Measurements from ENCODE around the gene BRIX1.
A peak's percentile ranks its signal among the peaks of the same experiment; 100 is the strongest.
"Not testable (repeated sequence)": the region's sequence is repeated elsewhere in the genome, so short reads cannot be mapped to it uniquely, and the experiment has no call there.

BRIX1 gene

DNA sequence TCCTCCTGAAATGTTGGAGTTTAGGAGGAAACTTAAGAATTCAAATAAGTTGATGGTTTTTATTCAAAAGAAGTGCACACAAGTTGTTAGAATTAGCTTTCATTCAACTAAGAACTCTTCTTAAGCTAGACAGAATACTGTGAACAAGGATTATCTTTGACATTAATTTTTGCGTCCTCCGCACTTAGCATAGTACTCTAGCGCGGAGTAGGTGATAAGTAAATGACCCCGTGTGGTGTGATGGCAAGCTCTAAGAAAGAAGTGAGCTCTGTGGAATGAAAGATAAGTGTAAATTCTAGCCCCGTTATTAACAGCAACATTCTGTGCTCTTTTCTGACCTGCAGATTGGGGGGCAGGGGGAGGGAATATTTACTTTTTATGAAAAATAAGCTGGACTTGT is 1.0 kb downstream of the BRIX1 start:
- no peak for DNase-seq

DNA sequence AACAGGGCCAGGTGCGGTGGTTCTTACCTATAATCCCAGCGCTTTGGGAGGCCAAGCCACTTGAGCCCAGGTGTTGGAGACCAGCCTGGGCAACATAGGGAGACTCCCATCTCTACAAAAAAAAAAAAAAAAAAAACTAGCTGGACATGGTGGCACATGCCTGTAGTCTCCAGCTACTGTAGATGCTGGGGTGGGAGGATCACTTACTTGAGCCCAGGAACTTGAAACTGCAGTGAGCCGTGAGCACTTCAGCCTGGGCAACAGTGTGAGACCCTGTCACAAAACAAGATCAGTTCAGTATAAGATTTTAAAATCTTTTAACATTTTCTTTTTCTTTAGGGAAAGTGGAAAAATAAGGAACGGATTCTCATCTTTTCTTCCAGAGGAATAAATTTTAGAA is 2.5 kb downstream of the BRIX1 start:
- no peak for DNase-seq

DNA sequence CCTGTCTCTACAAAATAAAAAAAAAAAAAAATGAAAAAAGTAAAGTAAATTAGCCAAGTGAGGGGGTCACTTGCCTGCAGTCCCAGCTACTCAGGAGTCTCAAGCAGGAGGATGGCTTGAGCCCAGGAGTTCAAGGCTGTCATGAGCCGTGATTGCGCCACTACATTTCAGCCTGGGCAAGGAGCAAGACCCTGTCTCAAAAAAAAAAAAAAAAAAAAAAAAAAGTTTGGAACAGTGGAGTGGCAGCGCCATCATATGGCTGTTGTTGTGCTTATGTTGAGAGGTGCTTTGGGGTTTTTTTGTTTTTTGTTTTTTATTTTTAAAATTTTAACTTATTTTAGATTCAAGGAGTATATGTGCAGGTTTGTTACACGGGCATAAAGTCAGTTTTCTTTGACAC is 3.6 kb downstream of the BRIX1 start:
- DNase-seq, result no peak

GRCh38 chr5:34923256-34923655 is 7.7 kb downstream of the BRIX1 start:
- DNase-seq, result not testable (repeated sequence)

DNA sequence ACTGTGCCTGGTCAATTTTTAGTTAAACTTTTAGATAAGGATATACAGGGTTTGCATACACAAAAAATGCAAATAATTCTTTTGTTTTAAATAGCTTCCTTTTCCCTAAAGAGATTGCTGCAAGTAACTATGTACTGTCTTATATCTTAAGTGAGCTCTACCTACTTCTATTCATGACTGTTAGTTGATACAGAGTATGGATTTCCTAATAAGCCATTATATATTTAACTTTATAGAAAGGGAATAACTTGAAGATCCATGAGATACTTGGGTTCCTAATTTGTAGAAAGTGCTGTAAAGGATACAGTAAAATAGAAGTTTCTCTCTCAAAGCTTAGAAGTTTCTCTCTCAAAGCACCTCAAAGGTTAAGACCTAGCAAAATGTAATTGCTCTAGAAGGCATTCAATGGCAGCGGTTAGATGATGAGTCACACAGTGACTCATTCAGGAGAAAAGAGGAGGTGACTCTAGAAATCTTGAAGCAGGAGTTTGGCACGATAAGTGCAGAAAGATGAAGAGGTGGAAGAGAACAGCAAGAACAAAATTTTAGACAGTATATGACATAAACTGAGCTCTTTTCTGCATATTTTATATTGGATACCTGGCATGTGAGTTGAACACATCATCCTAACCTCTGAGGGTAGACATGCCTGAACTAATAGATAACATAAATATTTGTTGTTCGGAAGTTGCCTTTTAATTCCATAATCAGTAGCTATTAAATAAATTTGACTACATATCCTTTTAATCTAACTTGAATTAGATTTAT is 8.4 kb downstream of the BRIX1 start:
- DNase-seq, result no peak

- no peak for DNase-seq
These were observed 8.9 kb downstream of the BRIX1 start for GRCh38 chr5:34924462-34924765.

DNA sequence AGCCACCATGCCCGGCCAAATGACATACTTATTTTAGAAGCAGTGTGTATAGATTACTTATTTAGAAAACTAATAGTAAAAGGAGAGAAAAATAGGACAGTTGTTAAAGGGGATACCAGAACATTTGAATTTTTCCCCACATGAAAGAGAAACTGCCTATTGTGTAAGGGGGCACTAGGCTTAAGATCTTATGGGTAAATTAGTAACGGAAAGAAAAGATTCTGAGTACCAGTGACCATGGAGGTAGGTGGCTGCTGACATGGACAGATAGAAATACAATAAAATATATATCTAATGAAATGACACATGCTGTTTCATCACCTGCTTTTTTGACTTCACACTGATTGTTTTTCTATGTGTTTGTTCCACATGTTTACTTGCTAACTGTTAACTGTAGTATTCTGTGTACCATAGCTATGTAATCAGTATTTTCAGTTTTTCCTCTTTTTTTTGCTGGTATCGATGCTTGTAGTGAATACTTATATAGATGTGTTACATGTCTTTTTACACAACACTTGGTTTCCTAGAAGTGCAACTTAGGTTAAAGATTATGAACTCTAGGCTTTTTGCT is 10.9 kb downstream of the BRIX1 start:
- no peak for DNase-seq

- DNase-seq, result no peak
These were observed 12.3 kb downstream of the BRIX1 start for GRCh38 chr5:34927785-34928184.

DNA sequence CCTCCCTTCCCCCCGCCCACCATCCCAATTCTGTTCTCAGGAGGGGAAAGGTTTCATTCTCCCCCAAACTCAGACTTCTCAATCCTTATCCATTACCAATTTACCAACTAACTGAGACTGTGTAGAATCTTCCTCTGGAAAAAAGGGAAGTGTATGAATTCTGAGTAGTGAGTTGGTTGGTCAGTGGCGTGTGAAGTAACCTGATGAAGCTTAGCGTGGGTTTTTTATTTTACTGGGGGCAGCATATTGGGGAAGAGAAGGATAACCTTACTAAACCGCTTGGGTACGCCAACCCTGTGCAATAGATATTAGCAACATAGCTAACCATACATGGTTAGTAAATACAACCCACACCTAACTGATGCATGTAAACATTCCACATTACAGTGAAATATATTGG is 12.8 kb downstream of the BRIX1 start:
- no peak for DNase-seq

GRCh38 chr5:34929134-34929719 is 13.7 kb downstream of the BRIX1 start, which contains the start of gene DNAJC21:
TSS of gene DNAJC21 (plus strand) at chr5:34929559. CDS start at chr5:34929820, 261 bp downstream.
- peak; percentile 99 for DNase-seq

- DNase-seq, result peak; percentile 90
These were observed 14.4 kb downstream of the BRIX1 start for GRCh38 chr5:34929720-34930461.

DNA sequence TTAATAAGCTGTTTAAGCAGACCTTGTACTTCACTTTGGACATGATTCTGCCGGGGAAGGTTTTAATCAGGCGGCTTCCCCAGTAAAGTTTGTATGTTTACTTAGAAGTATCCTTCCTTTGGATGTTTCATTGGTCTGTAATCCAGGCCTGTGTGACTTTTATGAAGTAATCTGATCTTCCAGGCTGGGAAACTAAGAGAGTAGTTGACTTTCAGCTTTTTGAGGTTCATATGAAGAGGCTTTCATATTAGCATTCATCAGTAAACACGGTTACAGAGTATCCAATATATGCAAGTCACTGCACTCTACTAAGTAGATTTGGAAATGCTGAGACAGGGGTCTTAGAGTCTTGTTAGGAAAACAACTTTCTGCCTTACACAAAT is 14.9 kb downstream of the BRIX1 start:
- DNase-seq, result no peak

DNA sequence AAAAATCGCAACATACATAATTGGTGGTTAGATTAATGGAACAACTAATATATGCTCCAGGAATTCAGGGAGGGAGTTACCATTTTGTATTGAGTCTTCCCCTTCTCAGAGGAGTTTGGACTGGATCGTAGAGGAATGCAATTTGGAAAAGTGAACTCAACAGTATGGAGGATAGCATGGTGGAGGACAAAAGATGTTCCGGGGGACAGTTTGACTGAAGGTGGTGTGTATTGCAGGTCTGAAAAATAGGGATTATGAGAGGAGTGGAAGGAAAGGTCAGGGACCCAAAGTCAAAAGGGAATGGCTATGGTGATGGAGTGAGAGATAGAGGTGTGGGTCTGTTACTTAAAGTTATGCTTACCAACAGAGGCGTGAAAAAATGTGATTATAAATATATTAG is 15.4 kb downstream of the BRIX1 start:
- no peak for DNase-seq

DNA sequence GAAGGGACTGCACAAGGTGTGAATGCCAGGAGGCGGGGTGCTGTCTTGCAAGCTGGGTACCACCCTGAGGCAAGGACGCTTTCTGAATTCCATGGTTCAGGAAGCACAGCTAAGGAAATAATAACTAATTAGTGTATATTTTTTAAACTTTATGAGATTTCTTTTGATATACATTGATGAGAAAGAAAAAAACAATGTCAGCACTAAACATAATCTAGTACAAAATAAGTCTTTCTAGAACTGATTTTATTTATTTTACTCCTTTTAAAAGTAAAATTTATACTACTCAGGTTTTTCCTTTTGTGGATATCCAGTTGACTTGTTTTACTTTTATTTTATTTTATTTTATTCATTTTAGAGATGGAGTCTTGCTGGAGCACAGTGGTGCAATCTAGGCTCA is 17.4 kb downstream of the BRIX1 start:
- DNase-seq, result no peak

GRCh38 chr5:34941936-34942335 is 26.4 kb downstream of the BRIX1 start:
- no peak for DNase-seq

DNA sequence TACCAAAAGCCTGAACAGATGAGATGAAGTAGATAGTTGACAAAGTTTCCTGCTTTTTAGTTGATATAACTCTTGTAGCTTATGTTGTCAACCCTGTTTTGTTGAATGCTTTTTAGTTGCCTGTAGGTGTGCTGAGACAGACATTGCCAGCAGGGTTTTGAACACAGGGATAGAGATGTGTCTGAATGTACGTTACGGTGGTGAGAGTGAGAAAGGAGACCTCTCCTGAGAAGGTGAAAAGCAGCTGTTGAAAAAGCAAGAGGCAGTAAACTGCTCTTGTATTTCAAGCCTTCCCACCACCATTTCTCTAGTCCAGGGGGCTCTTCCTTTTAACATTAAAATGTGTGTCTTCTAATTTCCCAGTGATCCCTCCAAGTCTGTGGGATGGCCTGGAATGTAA is 28.5 kb downstream of the BRIX1 start:
- DNase-seq, result no peak

- no peak for DNase-seq
These were observed 29.0 kb downstream of the BRIX1 start for GRCh38 chr5:34944460-34945047.

GRCh38 chr5:34957321-34957720 is 41.8 kb downstream of the BRIX1 start:
- DNase-seq, result no peak

GRCh38 chr5:34957857-34958690 is 42.6 kb downstream of the BRIX1 start:
- DNase-seq, result no peak

- peak; percentile 59 for DNase-seq
These were observed 43.8 kb downstream of the BRIX1 start for GRCh38 chr5:34959323-34959722.

GRCh38 chr5:34967540-34967939 is 52.0 kb downstream of the BRIX1 start:
- DNase-seq, result no peak

DNA sequence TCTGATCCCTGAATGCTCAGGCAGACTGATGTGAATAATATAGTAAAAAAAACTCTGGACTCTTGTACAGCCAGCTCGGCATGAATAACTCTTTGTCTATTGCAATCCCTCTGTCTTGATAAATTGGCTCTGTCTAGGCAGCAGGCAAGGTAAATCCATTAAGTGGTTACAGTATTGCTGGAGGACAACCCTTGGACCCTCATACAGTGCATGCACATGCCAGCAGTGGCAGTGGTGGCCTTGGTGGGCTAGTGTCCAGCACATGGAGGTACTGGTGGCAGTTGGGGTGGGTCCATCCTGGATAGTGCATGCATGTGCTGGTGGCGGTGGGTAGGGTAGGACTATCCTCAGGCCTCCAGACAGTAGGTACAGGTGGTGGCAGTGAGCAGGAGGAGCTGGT is 52.7 kb downstream of the BRIX1 start:
- DNase-seq, result no peak

DNA sequence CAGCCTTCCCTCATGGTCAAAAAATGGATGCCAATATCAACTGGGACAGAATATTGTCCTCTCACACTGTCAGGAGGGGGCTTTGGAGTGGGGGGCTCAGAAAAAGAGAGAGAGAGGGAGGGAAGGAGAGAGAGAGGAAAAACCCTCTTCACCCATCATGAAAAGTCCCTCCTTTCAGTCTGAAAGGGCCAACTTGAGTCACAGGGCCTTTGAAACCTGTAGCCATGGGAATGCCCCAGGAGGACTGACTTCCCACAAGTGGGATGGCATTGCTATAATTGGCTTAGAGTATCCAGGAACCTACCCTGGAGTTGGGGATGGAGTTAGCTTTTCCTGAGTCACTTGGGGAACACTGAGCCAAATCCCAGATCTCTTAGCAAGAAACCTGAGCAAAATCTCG is 55.0 kb downstream of the BRIX1 start:
- no peak for DNase-seq
